GM15510 (cell line): ENCODE data around the gene PTGDR.

Experiments used
- POLR2A ChIP-seq: IDR thresholded peaks from 3 replicates; pipeline ENCODE4 v1.6.1; 2011; ENCODE audit warnings: borderline replicate concordance; ENCODE audit not compliant: insufficient read length; ENCODE audit errors: extremely low read depth

Gene PTGDR

GRCh38 chr14:52267501-52268278, at the start of gene PTGDR:
Gene PTGDR (plus strand): TSS chr14:52267698. CDS start chr14:52267815, 117 bp downstream.
- TF ChIP-seq POLR2A, result no peak

- TF ChIP-seq POLR2A, result no peak
These were observed 47.9 kb upstream of the PTGDR start for GRCh38 chr14:52219488-52220084.

GRCh38 chr14:52220924-52221811, 46.3 kb upstream of the PTGDR start:
- no peak for TF ChIP-seq POLR2A

GRCh38 chr14:52222901-52223300, 44.6 kb upstream of the PTGDR start:
- TF ChIP-seq POLR2A, result no peak

GRCh38 chr14:52227619-52228222, 39.8 kb upstream of the PTGDR start:
- TF ChIP-seq POLR2A, result no peak

- TF ChIP-seq POLR2A, result no peak
These were observed 33.8 kb upstream of the PTGDR start for GRCh38 chr14:52233693-52234092.

- TF ChIP-seq POLR2A, result no peak
These were observed 32.1 kb upstream of the PTGDR start for GRCh38 chr14:52235434-52235833.

- no peak for TF ChIP-seq POLR2A
These were observed 31.5 kb upstream of the PTGDR start for GRCh38 chr14:52235866-52236510.

- no peak for TF ChIP-seq POLR2A
These were observed 28.8 kb upstream of the PTGDR start for GRCh38 chr14:52238682-52239081.

GRCh38 chr14:52240623-52241022, 26.9 kb upstream of the PTGDR start:
- no peak for TF ChIP-seq POLR2A

- TF ChIP-seq POLR2A, result no peak
These were observed 26.3 kb upstream of the PTGDR start for GRCh38 chr14:52241087-52241793.

GRCh38 chr14:52244328-52244727, 23.2 kb upstream of the PTGDR start:
- no peak for TF ChIP-seq POLR2A

GRCh38 chr14:52244997-52245396, 22.5 kb upstream of the PTGDR start:
- no peak for TF ChIP-seq POLR2A

- no peak for TF ChIP-seq POLR2A
These were observed 19.4 kb upstream of the PTGDR start for GRCh38 chr14:52248057-52248456.
